Sigmoid colon (tissue), 4 donors: ENCODE measurements around the gene OBSL1.

Experiments
- CTCF ChIP-seq, 4 experiments: fragments of 450-650 bp in 3 of 4; fragments of 200-600 bp in 1 of 4; IDR thresholded peaks; one replicate each; pipeline ENCODE4 v1.5.1; 2016 to 2019; ENCODE audit warnings: antibody characterized with exemption in 4 of 4, mild to moderate bottlenecking in 3 of 4, moderate library complexity in 2 of 4
- EP300 ChIP-seq, 4 donors: sonication (generic); formaldehyde crosslinking; IDR thresholded peaks; one replicate each; pipeline ENCODE4 v1.6.1; 2017; ENCODE audit warnings: antibody characterized with exemption in 4 of 4
- POLR2A ChIP-seq, 2 donors: fragments of 450-650 bp; IDR thresholded peaks; one replicate each; pipeline ENCODE4 v1.6.1; 2016; ENCODE audit warnings: antibody characterized with exemption in 2 of 2, mild to moderate bottlenecking in 2 of 2, moderate library complexity in 2 of 2
- POLR2AphosphoS5 ChIP-seq, 4 donors: sonication (generic); formaldehyde crosslinking; IDR thresholded peaks; one replicate each; pipeline ENCODE4 v1.6.1; 2017; ENCODE audit warnings: antibody characterized with exemption in 4 of 4

- peak in 3 of 4 experiments; percentile 51 to 71 (median 69) for TF ChIP-seq CTCF (IDR thresholded peaks at IDR 0.05)
- no peak for TF ChIP-seq EP300 (IDR thresholded peaks at IDR 0.05)
- TF ChIP-seq POLR2A (IDR thresholded peaks at IDR 0.05) = no peak
- TF ChIP-seq POLR2AphosphoS5 (IDR thresholded peaks at IDR 0.05) = no peak
Observed at GRCh38 chr2:219509780-219510511, 61.4 kb downstream of the OBSL1 start.
